Cortex of kidney (tissue), 1 donor: ENCODE data around the gene MOV10.
"Not testable (repeated sequence)": the region's sequence is repeated elsewhere in the genome, so short reads cannot be mapped to it uniquely, and the experiment has no call there.

Experiments used
- DNase-seq: peaks from one replicate; lab custom pipeline; 2025; lab: John Stamatoyannopoulos, UW

MOV10 gene

GRCh38 chr1:112714313-112715263, 40.1 kb downstream of the MOV10 start:
- DNase-seq, result no peak

- DNase-seq, result peak; percentile 56
Measured at GRCh38 chr1:112715264-112716053, 41.0 kb downstream of the MOV10 start, which contains the start of gene PPM1J. Gene PPM1J, minus strand, starts transcription at chr1:112715332. Its CDS starts 31 bp downstream, at chr1:112715301.

- DNase-seq, result no peak
Measured at GRCh38 chr1:112716133-112716720, 41.8 kb downstream of the MOV10 start.

GRCh38 chr1:112717263-112717873, 42.9 kb downstream of the MOV10 start:
- no peak for DNase-seq

- no peak for DNase-seq
Measured at GRCh38 chr1:112718691-112719418, 44.4 kb downstream of the MOV10 start.

- no peak for DNase-seq
Measured at GRCh38 chr1:112719706-112720105, 45.2 kb downstream of the MOV10 start.

- DNase-seq, result no peak
Measured at GRCh38 chr1:112720800-112721199, 46.3 kb downstream of the MOV10 start.

GRCh38 chr1:112721294-112721693, 46.8 kb downstream of the MOV10 start:
- not testable (repeated sequence) for DNase-seq

GRCh38 chr1:112721966-112722524, 47.6 kb downstream of the MOV10 start:
- no peak for DNase-seq

GRCh38 chr1:112722601-112723510, 48.4 kb downstream of the MOV10 start:
- no peak for DNase-seq

GRCh38 chr1:112723511-112723839, 49.0 kb downstream of the MOV10 start:
- no peak for DNase-seq

GRCh38 chr1:112724240-112724639, 49.8 kb downstream of the MOV10 start:
- DNase-seq, result not testable (repeated sequence)

- DNase-seq, result no peak
Measured at GRCh38 chr1:112727716-112728115, 53.3 kb downstream of the MOV10 start.

GRCh38 chr1:112728306-112728971, 54.0 kb downstream of the MOV10 start:
- DNase-seq, result not testable (repeated sequence)

GRCh38 chr1:112729011-112729410, 54.6 kb downstream of the MOV10 start:
- not testable (repeated sequence) for DNase-seq

- no peak for DNase-seq
Measured at GRCh38 chr1:112729909-112730308, 55.5 kb downstream of the MOV10 start.

- no peak for DNase-seq
Measured at GRCh38 chr1:112731451-112731850, 57.0 kb downstream of the MOV10 start.

GRCh38 chr1:112735752-112736151, 61.3 kb downstream of the MOV10 start:
- no peak for DNase-seq

- no peak for DNase-seq
Measured at GRCh38 chr1:112737573-112737972, 63.1 kb downstream of the MOV10 start.
